T-helper 1 cell treated with Interleukin-12 subunit alpha and Interleukin-12 subunit beta and Interleukin-4 antibody, amounts not matched to agents 30 ng/mL and 1 ng/mL, for 36 hours (primary cell): ENCODE data around the gene DNAH8. TPM values are rescaled to one million over a fixed set of nuclear protein-coding genes. Genes with fewer than 3 reads are reported as not detected.

Experiments
- intact Hi-C: fragments of 100-400 bp; cut with micrococcal nuclease; formaldehyde crosslinking; loops from one replicate; pipeline ENCODE4 v1.15.1; 2024
- total RNA-seq: library from RNA; stranded (reverse); gene quantifications from 2 replicates; pipeline ENCODE4 v1.2.3, GENCODE V29; 2022

Gene DNAH8
- total RNA-seq, 1 donor from 2014 or later, result 0.12 TPM

- intact Hi-C loops, result no loop called here
These were observed 346.5 kb downstream of the DNAH8 start for GRCh38 chr6:39061588-39061987.

- intact Hi-C loops, result no loop called here
These were observed 347.1 kb downstream of the DNAH8 start for GRCh38 chr6:39062014-39062740.

GRCh38 chr6:39063526-39063925 is 348.4 kb downstream of the DNAH8 start:
- intact Hi-C loops, result no loop called here

GRCh38 chr6:39065561-39065960 is 350.4 kb downstream of the DNAH8 start:
- intact Hi-C loops, result no loop called here

- intact Hi-C loops, result no loop called here
These were observed 353.3 kb downstream of the DNAH8 start for GRCh38 chr6:39068391-39068790.

- intact Hi-C loops, result no loop called here
These were observed 357.7 kb downstream of the DNAH8 start for GRCh38 chr6:39072830-39073229.

GRCh38 chr6:39073471-39074355 is 358.6 kb downstream of the DNAH8 start:
- intact Hi-C loops, result no loop called here

- intact Hi-C loops, result no loop called here
These were observed 359.4 kb downstream of the DNAH8 start for GRCh38 chr6:39074486-39074885.

GRCh38 chr6:39075010-39075686 is 360.0 kb downstream of the DNAH8 start:
- intact Hi-C loops, result no loop called here

GRCh38 chr6:39075807-39076622 is 360.9 kb downstream of the DNAH8 start:
- intact Hi-C loops, result no loop called here

GRCh38 chr6:39076623-39077535 is 361.8 kb downstream of the DNAH8 start:
- intact Hi-C loops, result no loop called here

- intact Hi-C loops, result no loop called here
These were observed 362.9 kb downstream of the DNAH8 start for GRCh38 chr6:39077882-39078594.

- intact Hi-C loops, result no loop called here
These were observed 363.6 kb downstream of the DNAH8 start for GRCh38 chr6:39078695-39079094.

GRCh38 chr6:39079197-39080125 is 364.4 kb downstream of the DNAH8 start:
- intact Hi-C loops, result no loop called here
